ENCODE results near the gene DCLRE1A.

DNA sequence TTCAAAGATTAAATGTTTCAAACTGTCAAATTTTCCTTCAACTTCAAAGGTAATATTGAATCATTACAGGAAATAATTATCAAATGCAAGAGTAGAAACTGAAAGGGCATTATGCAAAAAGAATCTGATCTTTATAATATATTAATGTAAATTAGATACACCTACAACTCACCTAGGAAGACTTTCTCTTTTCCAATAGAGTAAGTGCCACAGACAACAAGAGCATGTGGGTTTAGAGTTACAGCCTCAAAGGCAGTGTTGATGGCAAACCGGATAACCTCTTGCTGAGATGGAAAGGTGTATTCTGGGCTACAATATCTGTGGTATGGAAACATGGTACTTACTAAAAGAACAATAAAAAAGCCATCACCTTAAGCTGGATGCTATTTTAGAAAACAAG lies 11.7 kb downstream of the DCLRE1A start:
- TF ChIP-seq, protein P1, sequence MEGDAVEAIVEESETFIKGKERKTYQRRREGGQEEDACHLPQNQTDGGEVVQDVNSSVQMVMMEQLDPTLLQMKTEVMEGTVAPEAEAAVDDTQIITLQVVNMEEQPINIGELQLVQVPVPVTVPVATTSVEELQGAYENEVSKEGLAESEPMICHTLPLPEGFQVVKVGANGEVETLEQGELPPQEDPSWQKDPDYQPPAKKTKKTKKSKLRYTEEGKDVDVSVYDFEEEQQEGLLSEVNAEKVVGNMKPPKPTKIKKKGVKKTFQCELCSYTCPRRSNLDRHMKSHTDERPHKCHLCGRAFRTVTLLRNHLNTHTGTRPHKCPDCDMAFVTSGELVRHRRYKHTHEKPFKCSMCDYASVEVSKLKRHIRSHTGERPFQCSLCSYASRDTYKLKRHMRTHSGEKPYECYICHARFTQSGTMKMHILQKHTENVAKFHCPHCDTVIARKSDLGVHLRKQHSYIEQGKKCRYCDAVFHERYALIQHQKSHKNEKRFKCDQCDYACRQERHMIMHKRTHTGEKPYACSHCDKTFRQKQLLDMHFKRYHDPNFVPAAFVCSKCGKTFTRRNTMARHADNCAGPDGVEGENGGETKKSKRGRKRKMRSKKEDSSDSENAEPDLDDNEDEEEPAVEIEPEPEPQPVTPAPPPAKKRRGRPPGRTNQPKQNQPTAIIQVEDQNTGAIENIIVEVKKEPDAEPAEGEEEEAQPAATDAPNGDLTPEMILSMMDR (IDR thresholded peaks at IDR 0.05): no peak
- TF ChIP-seq EP300 (IDR thresholded peaks at IDR 0.05; ENCODE audit: low read depth) (no peak), POLR2A (IDR thresholded peaks at IDR 0.05) (no peak), POLR2AphosphoS5 (IDR thresholded peaks at IDR 0.05) (no peak)
